GM21390 (cell line): ENCODE measurements around the gene ERGIC1.
A peak's percentile ranks its signal among the peaks of the same experiment; 100 is the strongest.
"Not testable (repeated sequence)": the region's sequence is repeated elsewhere in the genome, so short reads cannot be mapped to it uniquely, and the experiment has no call there.

Source experiments
- ATAC-seq: cut with Tn5 transposase; IDR thresholded peaks from one replicate; pipeline ENCODE4 v1.9.1; 2021; ENCODE audit not compliant: unreplicated experiment

Gene ERGIC1

GRCh38 chr5:172877466-172878260 lies 43.6 kb downstream of the ERGIC1 start:
- ATAC-seq, result no peak

DNA sequence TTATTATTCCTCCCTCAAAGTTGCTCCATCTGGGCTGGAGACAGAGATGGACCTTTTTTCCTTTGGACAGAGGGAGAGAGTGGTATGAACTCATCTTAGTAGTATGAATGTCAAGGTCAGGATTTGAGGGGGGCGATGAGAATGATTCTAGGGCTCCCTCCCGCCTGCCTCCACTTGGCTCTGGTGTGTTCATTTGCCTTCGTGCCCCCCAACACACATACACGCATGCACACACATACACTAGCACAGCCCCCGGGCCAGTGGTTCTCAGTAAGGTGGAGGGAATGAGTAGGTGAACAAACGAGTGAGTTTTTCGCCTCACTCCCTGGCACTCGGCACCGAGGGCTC lies 44.5 kb downstream of the ERGIC1 start:
- no peak for ATAC-seq

DNA sequence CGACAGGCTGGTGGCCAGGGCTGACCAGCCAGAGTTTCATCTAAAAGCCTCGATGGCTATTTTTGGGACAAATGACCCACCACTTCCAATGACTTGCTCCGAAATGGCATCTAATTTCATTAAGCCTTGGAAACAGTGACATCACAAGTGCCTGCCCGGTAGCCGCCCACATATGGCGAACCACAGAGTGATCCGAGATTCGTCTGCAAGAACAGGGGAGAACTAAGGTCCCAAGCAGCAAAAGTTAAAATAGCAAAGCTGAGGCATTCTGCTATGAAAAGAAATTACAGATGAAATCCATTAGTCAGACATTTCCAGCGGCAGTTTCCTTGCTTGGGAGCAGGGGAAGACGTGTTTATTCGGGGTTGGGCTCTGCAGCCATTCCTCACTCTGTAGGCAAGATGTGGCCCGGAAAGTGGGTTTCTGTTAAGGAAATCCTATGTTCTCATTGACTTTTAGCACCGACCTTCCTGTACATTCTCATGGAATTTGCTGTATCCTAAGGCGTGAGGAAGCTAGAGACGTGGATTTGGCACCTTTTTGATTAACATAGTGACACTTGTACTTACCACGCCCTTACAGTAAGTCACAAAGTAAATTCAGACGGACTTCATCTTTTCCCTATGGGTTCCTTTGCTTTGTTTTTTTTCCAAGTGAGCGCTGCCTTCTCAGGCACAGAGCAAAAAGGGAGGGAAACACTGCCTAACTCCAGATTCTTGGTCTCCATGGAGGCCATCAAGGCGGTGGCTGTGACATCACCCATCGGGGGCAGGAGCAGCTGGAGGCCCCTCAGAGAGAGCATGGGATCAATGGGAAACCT lies 45.1 kb downstream of the ERGIC1 start:
- no peak for ATAC-seq

- peak; percentile 67 for ATAC-seq
Observed at GRCh38 chr5:172881691-172882370, 47.8 kb downstream of the ERGIC1 start.

DNA sequence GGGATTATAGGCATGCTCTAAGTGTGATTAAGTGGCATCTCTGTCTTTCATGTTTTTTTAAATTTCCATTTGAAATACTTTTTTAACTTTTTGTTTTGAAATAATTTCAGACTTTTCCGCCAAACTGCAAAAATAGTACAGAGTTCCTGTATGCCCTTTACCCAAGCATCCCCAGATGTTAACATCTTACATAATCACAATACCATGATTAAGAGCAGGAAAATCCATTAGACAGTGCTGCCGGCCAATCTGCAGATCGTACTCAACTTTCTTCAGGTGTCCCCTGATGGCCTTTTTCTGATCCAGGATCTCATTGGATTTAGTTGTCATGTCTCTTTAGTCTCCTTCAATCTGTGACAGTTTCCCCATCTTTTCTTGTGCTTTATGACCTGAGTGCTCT lies 49.0 kb downstream of the ERGIC1 start:
- ATAC-seq, result no peak

DNA sequence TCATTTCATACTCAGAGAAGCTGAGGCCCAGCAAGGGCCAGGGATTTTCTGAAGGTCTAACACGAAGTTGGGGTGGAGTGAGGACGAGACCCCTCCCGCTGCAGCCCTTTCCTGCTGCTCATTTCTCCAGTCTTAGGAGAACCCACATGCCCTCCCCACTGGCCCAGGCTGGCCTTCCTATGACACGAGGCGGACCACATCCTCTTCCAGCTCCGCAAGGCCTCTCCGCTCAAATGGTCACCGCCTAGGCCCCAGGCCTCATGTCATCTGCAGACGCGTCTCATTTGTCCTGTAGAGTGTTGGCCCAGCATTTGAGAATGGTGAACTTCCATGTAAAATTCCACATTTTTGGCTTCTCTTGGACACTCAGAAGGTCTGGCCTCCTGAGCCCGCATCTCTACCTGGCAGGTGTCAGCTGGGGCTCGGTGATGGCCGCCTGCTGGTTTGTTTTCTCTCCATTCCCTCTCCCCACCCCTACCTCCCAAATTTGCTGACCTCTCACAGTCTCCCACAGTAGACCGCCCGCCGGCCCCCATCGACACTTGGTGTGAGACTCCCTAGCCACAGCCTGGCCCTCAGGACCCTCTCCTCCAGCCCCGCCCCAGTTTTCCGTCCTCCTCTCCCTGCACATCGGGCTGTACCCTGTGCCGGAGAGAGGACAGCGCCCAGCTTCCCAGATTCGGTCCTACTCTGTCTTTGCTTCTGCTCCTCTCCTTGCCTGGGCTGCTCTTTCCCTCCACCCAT lies 51.7 kb downstream of the ERGIC1 start:
- no peak for ATAC-seq

GRCh38 chr5:172886476-172886875 lies 52.4 kb downstream of the ERGIC1 start:
- ATAC-seq, result no peak

- ATAC-seq, result no peak
Observed at GRCh38 chr5:172886974-172887501, 53.0 kb downstream of the ERGIC1 start.

DNA sequence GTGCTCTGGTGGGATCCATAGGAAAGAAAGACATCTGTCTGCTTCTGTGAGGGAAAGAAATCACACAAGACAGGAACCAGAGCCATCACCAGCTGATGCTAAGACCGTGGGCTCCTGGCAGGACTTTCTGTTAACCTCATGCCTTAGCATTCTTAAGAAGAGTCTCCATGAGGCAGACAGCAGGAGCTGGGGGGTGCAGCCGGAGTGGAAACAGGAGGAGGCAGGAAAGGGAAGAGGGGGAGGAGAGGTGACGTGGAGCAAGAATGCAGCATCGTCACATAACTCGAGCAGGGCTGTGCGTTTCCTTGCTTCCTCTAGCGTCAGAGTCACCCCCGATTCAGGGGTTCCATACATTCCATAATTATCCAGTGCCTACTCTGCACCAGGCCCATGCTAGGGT lies 53.6 kb downstream of the ERGIC1 start:
- ATAC-seq, result no peak

GRCh38 chr5:172890659-172891058 lies 56.6 kb downstream of the ERGIC1 start:
- no peak for ATAC-seq

DNA sequence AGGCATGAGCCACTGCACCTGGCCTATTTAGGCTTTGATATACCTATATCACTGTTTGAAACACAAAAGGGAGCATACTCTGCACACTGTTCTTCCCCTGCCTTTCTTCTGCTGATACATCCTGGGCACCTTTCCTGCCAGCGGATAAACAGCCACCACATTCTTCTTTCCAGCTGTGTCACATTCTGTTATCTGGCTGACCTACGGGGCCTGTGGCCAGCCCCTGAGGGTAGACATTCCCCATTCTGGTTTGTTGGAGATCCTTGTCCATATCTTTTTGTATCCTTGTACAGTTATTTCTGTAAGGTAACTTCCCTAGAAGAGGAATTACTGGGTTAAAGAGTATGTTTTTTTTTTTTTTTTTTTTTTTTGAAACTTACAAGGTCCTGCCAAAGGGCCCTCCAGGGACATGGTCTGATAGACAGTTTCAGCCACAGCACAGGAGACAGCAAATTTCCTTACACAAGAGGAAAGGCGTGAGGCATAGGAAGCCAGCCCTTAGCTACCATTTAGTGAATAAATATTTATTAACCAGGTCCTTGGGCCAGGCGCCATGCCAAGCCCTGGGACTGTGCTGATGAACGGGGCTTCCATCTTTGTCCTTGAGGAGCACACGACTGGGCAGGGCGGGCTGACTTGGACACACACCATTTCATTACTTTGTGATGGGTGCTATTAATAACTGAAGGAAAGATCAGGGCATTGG lies 57.8 kb downstream of the ERGIC1 start:
- no peak for ATAC-seq

DNA sequence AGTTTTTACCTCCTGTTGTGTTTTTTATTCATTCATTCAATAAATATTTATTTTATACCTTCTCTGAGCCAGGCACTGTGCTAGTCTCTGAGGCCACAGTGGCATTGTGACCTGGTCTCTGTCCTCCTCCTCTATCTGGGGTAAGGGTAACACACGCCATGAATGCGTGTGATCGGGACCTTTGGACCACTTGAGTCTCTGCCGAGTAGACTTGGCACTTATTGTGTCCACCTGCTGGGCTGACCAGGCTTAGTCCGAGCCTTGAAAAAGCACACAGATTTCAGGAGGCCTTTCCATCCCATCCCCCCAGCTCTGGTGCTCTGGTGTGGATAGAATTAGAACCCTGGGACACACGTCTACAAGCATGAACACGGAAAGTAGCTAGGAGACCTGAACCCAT lies 58.7 kb downstream of the ERGIC1 start:
- no peak for ATAC-seq

DNA sequence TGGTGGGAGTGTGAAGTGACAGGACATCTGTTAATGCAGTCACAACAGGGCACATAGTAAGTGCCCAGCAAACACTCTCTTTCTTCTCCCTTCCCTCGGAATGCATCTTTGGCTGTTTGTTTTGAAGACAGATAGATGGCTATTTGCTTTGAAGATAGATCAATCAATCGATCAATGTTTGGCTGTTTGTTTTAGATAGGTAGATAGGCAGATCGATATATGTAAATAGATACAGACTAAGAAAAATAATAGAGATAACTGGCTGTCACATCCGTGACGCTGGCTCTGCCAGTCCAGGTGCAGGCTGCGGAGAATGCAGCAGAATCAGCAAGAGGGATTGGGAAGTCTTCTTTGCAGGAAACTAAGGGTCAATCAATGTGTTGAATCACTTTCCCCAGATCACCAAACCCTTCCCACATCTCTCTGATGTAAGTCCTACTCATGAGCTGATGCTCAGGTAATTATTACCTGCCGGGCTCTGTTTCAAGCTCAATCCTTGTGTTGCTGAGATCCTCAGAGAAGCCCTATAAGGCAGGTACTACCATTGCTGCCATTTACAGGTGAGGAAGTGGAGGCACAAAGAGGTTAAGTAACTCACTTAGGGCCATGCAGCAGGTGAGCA lies 60.8 kb downstream of the ERGIC1 start:
- ATAC-seq, result no peak

- ATAC-seq, result no peak
Observed at GRCh38 chr5:172895549-172895948, 61.5 kb downstream of the ERGIC1 start.

DNA sequence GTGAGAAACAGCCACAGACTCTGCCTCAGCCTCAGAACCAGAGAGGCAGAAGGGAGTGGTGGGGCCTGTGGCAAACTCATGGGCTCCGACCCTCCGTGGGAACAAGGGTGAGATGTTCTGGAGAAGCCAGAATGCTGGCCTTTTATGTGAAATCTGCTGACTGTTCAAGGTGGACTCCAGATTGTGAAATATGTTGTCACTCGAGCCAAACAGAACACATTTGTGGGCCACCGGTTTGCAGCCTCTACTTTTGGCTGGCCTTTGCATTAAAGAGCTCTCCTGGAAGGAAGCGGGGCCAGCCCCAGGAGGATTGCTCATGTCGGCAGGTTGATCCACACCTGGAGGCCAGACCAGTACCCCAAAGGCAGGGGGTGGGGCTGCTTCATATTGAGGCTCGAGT lies 62.4 kb downstream of the ERGIC1 start:
- ATAC-seq, result no peak

DNA sequence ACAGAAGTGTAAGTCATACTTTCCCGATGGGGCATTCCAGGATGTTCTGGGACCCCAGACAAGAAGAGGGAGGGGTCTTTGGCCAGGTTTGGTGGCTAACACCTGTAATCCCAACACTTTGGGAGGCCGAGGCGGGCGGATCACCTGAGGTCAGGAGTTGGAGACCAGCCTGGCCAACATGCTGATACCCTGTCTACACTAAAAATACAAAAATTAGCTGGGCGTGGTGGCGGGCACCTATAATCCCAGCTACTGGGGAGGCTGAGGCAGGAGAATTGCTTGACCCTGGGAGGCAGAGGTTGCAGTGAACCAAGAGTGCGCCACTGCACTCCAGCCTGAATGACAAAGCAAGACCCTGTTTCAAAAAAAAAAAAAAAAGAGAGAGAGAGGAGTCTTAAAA lies 63.0 kb downstream of the ERGIC1 start:
- not testable (repeated sequence) for ATAC-seq

DNA sequence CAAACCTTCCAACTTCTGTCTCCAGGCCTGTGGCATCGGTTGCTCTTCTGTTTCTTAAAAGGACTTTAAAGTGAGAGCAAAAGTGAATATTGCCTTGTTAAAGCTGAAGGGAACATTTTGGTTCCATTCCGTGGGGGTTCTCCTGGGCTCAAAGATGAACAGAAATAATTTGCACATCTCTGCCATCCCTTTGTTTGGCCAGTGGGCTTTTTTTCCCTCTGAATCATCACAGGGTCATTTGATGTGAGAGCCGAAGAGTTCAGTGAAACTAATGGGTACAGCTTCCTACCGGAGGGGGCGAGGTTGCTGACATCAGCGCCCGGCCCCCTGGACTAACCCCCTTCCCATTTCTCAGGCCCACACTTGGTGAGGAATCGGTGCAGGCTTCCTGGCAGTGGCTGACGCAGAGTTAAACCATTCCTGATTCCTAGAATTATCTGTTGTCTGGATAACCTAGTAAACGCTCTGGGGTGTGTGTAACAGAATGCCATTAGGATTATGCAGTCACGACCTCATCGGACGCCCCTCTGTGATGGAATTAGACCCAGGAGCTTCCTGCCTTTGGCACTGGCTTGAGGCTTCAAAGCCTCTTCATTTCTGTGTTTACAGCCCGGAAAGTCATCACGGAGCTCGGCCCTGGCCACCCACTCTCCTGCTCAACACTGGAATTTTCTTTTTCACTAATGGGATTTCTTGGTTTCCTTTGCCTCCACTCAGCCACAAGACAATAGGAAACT lies 63.6 kb downstream of the ERGIC1 start:
- ATAC-seq, result peak; percentile 55

GRCh38 chr5:172898218-172898842 lies 64.3 kb downstream of the ERGIC1 start:
- ATAC-seq, result no peak
